ENCODE results near the gene ADAMTS10.

GRCh38 chr19:8537099-8537498 is 73.4 kb downstream of the ADAMTS10 start:
- TF ChIP-seq CTCF (IDR thresholded peaks at IDR 0.05; ENCODE audit: low read length) (no peak), EZH2 (optimal IDR thresholded peaks at IDR 0.05; ENCODE audit: low read depth, low read length) (no peak), EZH2phosphoT487 (IDR thresholded peaks at IDR 0.05; ENCODE audit: low read length) (no peak)
